ENCODE results near the gene BMPR1A. TPM values are rescaled to one million over a fixed set of nuclear protein-coding genes. Genes with fewer than 3 reads are reported as not detected.

Gene BMPR1A
- polyA plus RNA-seq, 3 donors from 2014 or later, result 0.99 to 3.3 (median 2.2) TPM

DNA sequence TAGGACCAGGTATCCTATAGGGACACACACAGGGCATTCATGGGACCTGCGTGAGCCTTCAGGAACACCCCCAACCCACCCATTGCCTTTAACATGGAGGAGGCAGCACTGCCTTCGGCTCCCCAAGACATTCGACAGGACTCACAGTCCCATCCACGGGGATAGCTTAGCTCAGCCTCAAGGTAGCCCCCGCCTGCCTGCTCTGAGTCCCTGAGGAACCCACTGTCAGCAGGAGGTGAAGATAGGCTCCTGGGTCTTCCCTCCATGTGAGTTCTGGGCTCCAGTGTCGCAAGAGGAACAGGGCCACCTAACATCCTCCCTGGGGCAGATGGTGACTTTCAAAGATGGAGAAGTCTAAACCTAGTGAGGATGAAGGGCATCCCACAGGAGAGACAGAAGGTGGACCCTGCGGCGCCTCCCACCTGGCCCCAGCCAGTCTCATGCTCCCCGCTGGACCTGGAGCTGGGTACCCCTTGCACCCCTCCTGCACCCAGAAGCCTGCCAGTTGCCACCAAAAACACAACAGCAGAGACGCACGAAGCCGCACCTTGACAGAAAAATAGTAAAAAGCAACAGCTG, 207.0 kb downstream of the BMPR1A start:
- H3K27ac Mint-ChIP-seq, result no peak overlapping the region
- H3K36me3 Mint-ChIP-seq, result no peaks in the 10 kb centered on the region
- no peaks in the 10 kb centered on the region for H3K9me3 Mint-ChIP-seq
- no peak overlapping the region for H3K4me3 Mint-ChIP-seq
- no peak for DNase-seq
- peaks cover 0 to 6% (median 0%) of the 10 kb centered on the region in 3 donors for H3K27me3 Mint-ChIP-seq (ENCODE audit: low read depth in 3 of 3)
- peaks cover 9 to 12% of the 10 kb centered on the region in 2 donors for H3K4me1 Mint-ChIP-seq

DNA sequence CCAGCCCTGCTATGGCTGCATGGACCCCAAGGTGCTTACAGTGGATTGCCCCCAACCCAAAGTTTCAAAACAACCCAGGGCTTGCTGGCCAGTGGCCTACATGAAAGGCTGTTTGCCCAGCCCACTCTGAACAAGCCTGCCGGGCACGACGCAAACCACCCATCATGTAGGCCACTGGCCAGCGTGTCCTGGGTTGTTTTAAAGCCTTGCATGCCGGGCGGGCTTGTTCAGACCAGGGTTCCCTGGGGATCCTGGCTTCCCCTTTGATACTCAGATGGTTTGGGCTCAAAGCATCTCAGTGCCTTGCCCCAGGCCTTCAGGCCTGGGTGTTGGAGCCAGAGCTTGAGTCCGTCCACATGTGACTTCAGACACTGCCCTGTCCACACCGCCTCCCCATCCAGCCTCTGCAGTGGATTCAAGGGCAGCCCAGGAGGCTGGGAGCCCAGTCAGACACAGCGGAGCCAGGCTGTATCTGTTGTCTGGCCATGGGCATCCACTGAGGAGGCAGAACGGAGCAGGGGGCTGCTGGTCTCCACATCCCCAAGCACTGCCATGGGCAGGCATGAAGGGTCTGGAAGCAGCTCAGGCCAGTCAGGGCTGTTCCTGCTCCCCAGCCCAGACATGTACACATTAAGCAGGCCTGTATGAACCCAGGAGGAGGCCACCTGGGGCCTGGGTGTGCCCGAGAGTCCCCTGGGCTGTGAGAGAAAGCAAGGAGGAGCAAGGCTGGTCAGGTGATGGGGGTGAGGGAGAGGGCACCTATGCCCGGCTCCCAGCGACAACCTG, 207.8 kb downstream of the BMPR1A start:
- Mint-ChIP-seq H3K9me3 (no peaks in the 10 kb centered on the region), H3K4me3 (no peak overlapping the region), H3K27me3 (ENCODE audit: low read depth in 3 of 3) (peaks cover 0 to 6% (median 0%) of the 10 kb centered on the region in 3 donors), H3K27ac (no peak overlapping the region), H3K36me3 (no peaks in the 10 kb centered on the region), H3K4me1 (peaks cover 9 to 14% of the 10 kb centered on the region in 2 donors)
- DNase-seq, result no peak

DNA sequence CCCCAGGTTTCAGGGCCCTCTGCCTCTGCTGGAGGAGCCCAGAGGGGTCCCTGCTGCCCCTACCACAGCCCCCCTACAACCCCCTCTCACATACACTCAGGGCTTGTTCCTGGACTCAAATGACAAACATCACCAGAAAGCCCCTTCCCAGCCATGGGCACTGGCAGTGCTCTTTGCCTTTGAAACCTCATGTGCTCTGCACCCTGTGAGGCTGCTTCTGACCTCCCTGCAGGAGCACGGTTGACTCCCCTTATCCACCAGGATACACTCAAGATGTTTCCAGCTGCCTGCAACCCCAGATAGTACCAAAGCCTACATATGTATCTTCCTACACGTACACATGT, 208.4 kb downstream of the BMPR1A start:
- Mint-ChIP-seq H3K9me3 (no peaks in the 10 kb centered on the region), H3K4me3 (no peak overlapping the region), H3K27ac (no peak overlapping the region), H3K36me3 (no peaks in the 10 kb centered on the region), H3K27me3 (ENCODE audit: low read depth in 3 of 3) (peaks cover 0 to 6% (median 4%) of the 10 kb centered on the region in 3 donors), H3K4me1 (peaks cover 9 to 14% of the 10 kb centered on the region in 2 donors)
- no peak for DNase-seq

DNA sequence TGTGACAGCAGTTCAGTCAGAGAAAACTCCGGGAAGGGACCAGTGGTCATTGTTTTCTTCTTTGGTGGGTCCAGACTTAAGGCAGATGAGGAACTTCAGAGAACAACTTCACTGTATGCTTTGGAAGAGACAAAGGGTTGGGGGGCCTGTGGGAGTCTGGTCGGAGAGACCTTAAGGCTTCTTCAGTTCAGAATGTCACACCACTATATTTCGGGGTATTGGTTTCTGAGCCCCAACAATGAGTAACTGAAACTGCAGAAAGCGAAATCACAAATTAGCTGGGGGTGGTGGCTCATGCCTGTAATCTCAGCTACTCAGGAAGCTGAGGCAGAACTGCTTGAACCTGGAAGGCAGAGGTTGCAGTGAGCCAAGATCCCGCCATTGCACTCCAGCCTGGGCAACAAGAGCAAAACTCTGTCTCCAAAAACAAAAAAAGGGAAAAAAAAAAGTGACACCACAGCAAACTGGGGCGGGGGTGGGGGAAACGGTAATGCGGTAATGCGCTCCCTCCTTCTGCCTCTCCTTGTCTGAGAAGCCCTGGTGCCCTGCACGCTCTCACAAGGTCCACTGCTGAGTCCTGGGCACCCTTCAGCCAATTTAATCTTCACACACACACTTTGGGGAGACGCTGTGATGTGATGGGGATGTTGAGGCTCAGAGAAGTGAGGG, 209.7 kb downstream of the BMPR1A start:
- H3K27ac Mint-ChIP-seq, result no peak overlapping the region
- DNase-seq, result no peak
- no peaks in the 10 kb centered on the region for H3K9me3 Mint-ChIP-seq
- peak overlapping the region in 2 of 5 donors; percentile 21 to 63 for H3K4me3 Mint-ChIP-seq
- H3K36me3 Mint-ChIP-seq, result no peaks in the 10 kb centered on the region
- peaks cover 3 to 7% (median 5%) of the 10 kb centered on the region in 3 donors for H3K27me3 Mint-ChIP-seq (ENCODE audit: low read depth in 3 of 3)
- H3K4me1 Mint-ChIP-seq, result peaks cover 14 to 18% of the 10 kb centered on the region in 2 donors

DNA sequence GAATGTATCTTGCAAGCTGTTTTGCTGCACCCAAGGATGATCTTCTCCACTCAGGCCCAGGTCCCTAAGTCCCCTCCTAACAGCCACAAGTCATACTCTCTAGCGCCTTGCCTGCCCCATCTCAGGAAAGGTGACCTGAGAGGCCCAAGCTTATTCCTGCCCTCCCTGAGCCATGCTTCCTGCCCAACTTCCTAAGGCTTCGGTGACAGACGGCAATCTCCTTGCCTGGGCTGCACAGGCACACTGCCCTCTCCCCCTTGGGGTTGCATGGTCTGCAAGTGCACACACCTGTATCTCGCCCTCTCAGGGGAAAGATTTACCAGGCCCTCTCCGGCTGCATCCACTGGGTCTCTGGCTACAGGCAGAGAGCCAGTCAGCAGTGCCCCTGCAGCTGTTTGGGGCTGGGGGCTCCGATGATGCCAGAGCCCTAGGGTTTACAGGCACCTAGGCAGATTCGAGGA, 211.1 kb downstream of the BMPR1A start:
- no peak for DNase-seq
- H3K4me3 Mint-ChIP-seq, result no peak overlapping the region
- H3K9me3 Mint-ChIP-seq, result no peaks in the 10 kb centered on the region
- H3K4me1 Mint-ChIP-seq, result peaks cover 23 to 25% of the 10 kb centered on the region in 2 donors
- no peaks in the 10 kb centered on the region for H3K36me3 Mint-ChIP-seq
- peaks cover 3 to 7% (median 5%) of the 10 kb centered on the region in 3 donors for H3K27me3 Mint-ChIP-seq (ENCODE audit: low read depth in 3 of 3)
- H3K27ac Mint-ChIP-seq, result no peak overlapping the region

DNA sequence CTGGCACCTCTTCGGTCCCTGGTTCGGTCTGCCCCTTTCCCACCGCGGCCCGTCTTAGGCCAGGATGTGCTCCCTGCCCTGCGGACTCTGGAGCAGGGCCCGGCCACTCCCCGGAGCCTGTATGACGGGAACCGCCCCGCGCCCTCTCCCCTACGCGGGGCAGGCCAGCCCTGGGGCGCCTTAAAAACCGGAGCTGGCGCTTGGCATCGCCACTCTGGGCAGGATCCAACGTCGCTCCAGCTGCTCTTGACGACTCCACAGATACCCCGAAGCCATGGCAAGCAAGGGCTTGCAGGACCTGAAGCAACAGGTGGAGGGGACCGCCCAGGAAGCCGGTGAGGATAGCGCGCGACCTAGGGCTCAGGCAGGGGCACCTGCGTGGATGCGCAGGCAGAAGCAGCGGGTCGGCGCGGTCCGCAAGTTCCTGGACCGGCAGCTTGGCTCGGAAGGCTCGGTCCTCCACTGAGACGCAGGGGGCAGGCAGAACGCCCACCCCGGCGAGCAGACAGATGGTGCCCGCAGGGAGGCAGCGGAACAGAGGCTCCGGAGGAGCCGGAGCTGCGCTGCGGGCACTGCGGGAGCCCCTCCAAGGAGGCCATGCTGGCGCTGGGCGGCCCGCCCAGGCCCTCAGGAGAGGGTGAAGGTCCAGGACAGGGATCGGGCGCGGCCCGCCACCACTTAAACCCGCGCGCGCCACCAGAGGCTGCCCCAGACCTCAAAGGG, 212.0 kb downstream of the BMPR1A start, which contains the start of gene ADIRF:
ADIRF (plus strand) TSS at position 212 of the 723 bp plus-strand sequence; CDS start at position 275, 63 bp downstream.
- Mint-ChIP-seq H3K9me3 (no peaks in the 10 kb centered on the region), H3K27me3 (ENCODE audit: low read depth in 3 of 3) (peaks cover 4 to 9% (median 7%) of the 10 kb centered on the region in 3 donors), H3K4me3 (peak within 1 kb of the TSS in 1 of 5 donors; percentile 8), H3K27ac (no peak within 1 kb of the TSS), H3K36me3 (no peaks in the 10 kb centered on the region), H3K4me1 (peaks cover 27 to 29% of the 10 kb centered on the region in 2 donors)
- DNase-seq, result no peak

DNA sequence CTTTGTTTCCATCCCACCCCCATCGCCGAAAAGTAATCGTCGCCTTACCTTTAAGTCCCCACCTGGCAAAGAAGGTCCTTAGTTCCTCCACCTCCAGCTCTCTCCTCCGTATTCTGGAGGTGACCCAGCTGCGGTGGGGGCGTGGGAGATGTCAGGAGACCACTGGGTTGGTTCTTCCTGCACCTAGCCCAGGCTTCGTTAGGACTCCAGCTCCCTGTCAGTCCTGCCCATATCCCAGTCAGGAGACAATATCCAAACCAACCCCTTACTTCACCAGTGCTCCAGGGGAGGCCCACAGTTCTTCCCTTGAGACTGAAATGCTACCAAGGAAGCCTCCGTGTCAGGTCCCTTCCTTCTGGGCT, 212.6 kb downstream of the BMPR1A start:
- DNase-seq, result no peak
- peaks cover 27 to 29% of the 10 kb centered on the region in 2 donors for H3K4me1 Mint-ChIP-seq
- H3K9me3 Mint-ChIP-seq, result no peaks in the 10 kb centered on the region
- H3K27me3 Mint-ChIP-seq (ENCODE audit: low read depth in 3 of 3), result peaks cover 4 to 10% (median 7%) of the 10 kb centered on the region in 3 donors
- H3K27ac Mint-ChIP-seq, result no peak overlapping the region
- no peaks in the 10 kb centered on the region for H3K36me3 Mint-ChIP-seq
- peak overlapping the region in 1 of 5 donors; percentile 8 for H3K4me3 Mint-ChIP-seq

DNA sequence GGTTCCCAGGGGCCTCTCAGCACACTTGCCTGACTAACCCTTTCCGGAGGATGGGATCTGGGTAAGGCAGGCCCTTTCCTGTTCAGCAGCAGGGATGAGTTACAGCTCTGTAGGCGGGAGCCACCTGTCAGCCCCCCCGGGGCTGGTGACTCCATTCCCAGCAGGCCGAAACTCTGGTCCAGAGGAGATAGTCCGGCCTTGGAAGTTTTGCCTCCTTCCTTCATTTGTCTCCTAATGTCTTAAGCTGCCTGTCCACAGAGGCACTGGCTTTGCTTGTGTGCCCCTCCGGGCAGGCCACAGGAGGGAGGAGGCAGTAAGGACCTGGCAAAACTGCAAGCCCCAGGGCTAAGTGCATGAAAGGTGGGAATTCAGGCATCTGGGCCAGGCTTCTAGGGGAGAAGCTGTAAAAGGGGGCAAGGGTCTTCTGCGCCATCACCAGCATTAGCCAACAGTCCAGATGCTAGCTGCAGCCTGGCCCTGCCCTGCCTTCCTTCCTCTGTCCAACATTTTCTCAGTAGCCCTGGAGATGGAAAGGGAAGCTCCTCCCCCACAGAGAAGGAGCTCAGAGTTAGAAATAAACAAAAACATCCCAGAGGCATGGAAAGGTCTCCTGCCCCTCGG, 213.1 kb downstream of the BMPR1A start:
- Mint-ChIP-seq H3K27me3 (ENCODE audit: low read depth in 3 of 3) (peaks cover 6 to 10% (median 7%) of the 10 kb centered on the region in 3 donors), H3K4me1 (peaks cover 27 to 29% of the 10 kb centered on the region in 2 donors), H3K9me3 (no peaks in the 10 kb centered on the region), H3K36me3 (no peaks in the 10 kb centered on the region), H3K4me3 (peak overlapping the region; percentile 21 to 79 (median 54)), H3K27ac (no peak overlapping the region)
- no peak for DNase-seq

DNA sequence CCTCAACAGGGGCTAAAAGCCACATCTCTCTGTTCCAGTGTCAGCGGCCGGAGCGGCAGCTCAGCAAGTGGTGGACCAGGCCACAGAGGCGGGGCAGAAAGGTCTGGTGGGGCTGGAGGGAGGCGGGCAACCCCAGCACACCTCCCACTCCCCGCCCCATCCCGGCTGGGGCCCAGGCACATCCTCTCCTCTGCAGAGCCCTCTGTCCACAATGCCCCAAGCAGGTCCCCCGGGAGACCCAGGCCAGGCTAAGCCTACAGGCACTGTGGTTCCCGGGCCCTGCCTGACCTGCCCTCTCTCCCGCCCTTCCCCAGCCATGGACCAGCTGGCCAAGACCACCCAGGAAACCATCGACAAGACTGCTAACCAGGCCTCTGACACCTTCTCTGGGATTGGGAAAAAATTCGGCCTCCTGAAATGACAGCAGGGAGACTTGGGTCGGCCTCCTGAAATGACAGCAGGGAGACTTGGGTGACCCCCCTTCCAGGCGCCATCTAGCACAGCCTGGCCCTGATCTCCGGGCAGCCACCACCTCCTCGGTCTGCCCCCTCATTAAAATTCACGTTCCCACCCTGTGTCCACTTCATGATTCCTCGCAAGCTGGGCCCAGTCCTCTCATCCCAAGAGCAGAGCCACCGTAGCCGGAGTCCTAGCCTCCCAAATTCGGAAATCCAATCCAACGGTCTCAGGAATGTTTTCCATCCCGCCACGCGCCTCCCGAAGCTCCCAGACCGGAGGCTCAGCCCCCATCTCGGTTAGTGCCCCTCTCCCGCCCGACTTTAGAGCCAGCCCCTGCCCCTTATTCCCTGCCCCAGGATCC, 214.0 kb downstream of the BMPR1A start:
- Mint-ChIP-seq H3K27ac (peak overlapping the region in 4 of 6 donors; percentile 28 to 69 (median 30)), H3K4me1 (peaks cover 27 to 29% of the 10 kb centered on the region in 2 donors), H3K36me3 (no peaks in the 10 kb centered on the region), H3K9me3 (no peaks in the 10 kb centered on the region), H3K4me3 (peak overlapping the region; percentile 72 to 82 (median 75)), H3K27me3 (ENCODE audit: low read depth in 3 of 3) (peaks cover 5 to 10% (median 6%) of the 10 kb centered on the region in 3 donors)
- no peak for DNase-seq

DNA sequence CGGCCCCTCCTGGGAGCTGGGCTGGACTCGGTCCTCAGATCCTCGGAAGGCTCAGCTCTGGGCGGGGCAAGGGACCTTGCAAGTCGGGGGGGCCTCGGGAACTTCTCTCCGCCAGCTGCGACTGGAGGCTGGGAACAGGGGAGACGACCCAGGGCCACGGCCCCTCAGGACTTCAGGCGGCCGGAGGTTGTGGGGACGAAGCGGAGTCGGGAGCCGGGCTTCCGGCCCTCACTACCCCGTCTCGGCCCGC, 214.5 kb downstream of the BMPR1A start:
- no peaks in the 10 kb centered on the region for H3K36me3 Mint-ChIP-seq
- H3K9me3 Mint-ChIP-seq, result no peaks in the 10 kb centered on the region
- peak overlapping the region; percentile 69 to 82 (median 75) for H3K4me3 Mint-ChIP-seq
- H3K27me3 Mint-ChIP-seq (ENCODE audit: low read depth in 3 of 3), result peaks cover 4 to 10% (median 6%) of the 10 kb centered on the region in 3 donors
- peak overlapping the region in 3 of 6 donors; percentile 28 to 69 (median 30) for H3K27ac Mint-ChIP-seq
- no peak for DNase-seq
- H3K4me1 Mint-ChIP-seq, result peaks cover 26 to 27% of the 10 kb centered on the region in 2 donors

DNA sequence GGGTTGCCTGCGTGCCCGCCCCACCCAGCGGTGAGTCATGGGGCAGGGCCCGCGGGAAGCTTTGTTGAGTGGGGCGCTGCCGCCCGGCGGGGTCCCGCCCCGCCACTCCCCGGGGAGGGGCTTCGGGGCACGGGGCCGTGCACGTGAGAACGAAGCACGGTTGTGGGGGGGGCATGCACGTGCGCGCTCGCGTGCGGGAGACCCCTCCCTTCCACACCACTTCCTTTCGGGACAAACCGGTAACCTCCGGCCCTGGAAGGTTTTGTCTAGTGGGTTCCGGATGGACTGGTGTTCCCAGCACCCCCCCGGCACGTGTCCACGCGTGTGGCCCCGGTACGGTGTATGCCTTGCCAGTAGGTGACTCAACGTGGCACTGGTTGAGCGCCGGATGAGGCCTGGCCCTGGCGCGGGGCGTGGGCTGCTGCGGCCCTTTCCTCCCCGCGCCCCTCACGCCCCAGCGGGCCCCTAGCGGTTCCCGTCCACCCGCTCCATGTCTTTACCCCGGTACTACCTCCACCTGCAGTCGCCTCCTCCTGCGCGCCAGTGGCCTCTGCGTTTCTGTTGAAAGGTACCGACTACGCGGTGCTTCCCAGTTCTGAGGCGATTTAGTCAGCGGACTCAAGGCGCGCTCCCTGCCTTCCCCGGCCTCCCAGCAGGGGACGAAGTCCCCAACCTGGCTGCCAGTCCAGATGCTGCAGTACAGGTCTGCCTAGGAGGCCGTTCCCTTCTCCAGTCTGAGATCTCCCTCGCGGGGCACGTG, 215.0 kb downstream of the BMPR1A start:
- peak; percentile 72 to 85 (median 80) for DNase-seq
- peaks cover 21 to 22% of the 10 kb centered on the region in 2 donors for H3K4me1 Mint-ChIP-seq
- peak overlapping the region; percentile 83 to 89 (median 88) for H3K4me3 Mint-ChIP-seq
- H3K27me3 Mint-ChIP-seq (ENCODE audit: low read depth in 3 of 3), result peaks cover 4 to 10% (median 6%) of the 10 kb centered on the region in 3 donors
- no peaks in the 10 kb centered on the region for H3K9me3 Mint-ChIP-seq
- no peaks in the 10 kb centered on the region for H3K36me3 Mint-ChIP-seq
- peak overlapping the region; percentile 1 to 86 (median 66) for H3K27ac Mint-ChIP-seq

All from immature natural killer cell (primary cell).